ENCODE data around the gene AP2B1. TPM values are rescaled to one million over a fixed set of nuclear protein-coding genes. Genes with fewer than 3 reads are reported as not detected.
A peak's percentile ranks its signal among the peaks of the same experiment; 100 is the strongest.

AP2B1 gene
- total RNA-seq, 1 donor from 2014 or later = 330 TPM

- TF ChIP-seq CTCF (IDR thresholded peaks at IDR 0.05; ENCODE audit: unreplicated experiment) = no peak
- no peaks in the 10 kb centered on the region for H3K9me3 Mint-ChIP-seq (ENCODE audit: unreplicated experiment)
- DNase-seq (ENCODE audit: low spot score) = no peak
- H3K4me1 Mint-ChIP-seq (ENCODE audit: unreplicated experiment) = peaks cover 20% of the 10 kb centered on the region
- H3K27me3 Mint-ChIP-seq (ENCODE audit: unreplicated experiment) = no peaks in the 10 kb centered on the region
- peak overlapping the region; percentile 97 for H3K4me3 Mint-ChIP-seq (ENCODE audit: unreplicated experiment)
- peak overlapping the region; percentile 57 for H3K27ac Mint-ChIP-seq (ENCODE audit: unreplicated experiment)
- peaks cover 4% of the 10 kb centered on the region for H3K36me3 Mint-ChIP-seq (ENCODE audit: low read depth, unreplicated experiment)
These were observed 18.6 kb upstream of the AP2B1 start for GRCh38 chr17:35568561-35568960.

- no peaks in the 10 kb centered on the region for H3K27me3 Mint-ChIP-seq (ENCODE audit: unreplicated experiment)
- no peak for DNase-seq (ENCODE audit: low spot score)
- peaks cover 4% of the 10 kb centered on the region for H3K36me3 Mint-ChIP-seq (ENCODE audit: low read depth, unreplicated experiment)
- H3K27ac Mint-ChIP-seq (ENCODE audit: unreplicated experiment) = peak overlapping the region; percentile 27
- H3K4me1 Mint-ChIP-seq (ENCODE audit: unreplicated experiment) = peaks cover 20% of the 10 kb centered on the region
- no peak for TF ChIP-seq CTCF (IDR thresholded peaks at IDR 0.05; ENCODE audit: unreplicated experiment)
- peak overlapping the region; percentile 81 for H3K4me3 Mint-ChIP-seq (ENCODE audit: unreplicated experiment)
- H3K9me3 Mint-ChIP-seq (ENCODE audit: unreplicated experiment) = no peaks in the 10 kb centered on the region
These were observed 17.7 kb upstream of the AP2B1 start for GRCh38 chr17:35569405-35569804.

GRCh38 chr17:35575759-35576158 is 11.4 kb upstream of the AP2B1 start:
- DNase-seq (ENCODE audit: low spot score) = no peak
- Mint-ChIP-seq H3K4me1 (ENCODE audit: unreplicated experiment) (peaks cover 22% of the 10 kb centered on the region), H3K27ac (ENCODE audit: unreplicated experiment) (no peak overlapping the region), H3K36me3 (ENCODE audit: low read depth, unreplicated experiment) (peaks cover 5% of the 10 kb centered on the region), H3K4me3 (ENCODE audit: unreplicated experiment) (no peak overlapping the region), H3K9me3 (ENCODE audit: unreplicated experiment) (no peaks in the 10 kb centered on the region), H3K27me3 (ENCODE audit: unreplicated experiment) (peaks cover 3% of the 10 kb centered on the region)
- TF ChIP-seq CTCF (IDR thresholded peaks at IDR 0.05; ENCODE audit: unreplicated experiment) = no peak

GRCh38 chr17:35577830-35578196 is 9.3 kb upstream of the AP2B1 start:
- H3K36me3 Mint-ChIP-seq (ENCODE audit: low read depth, unreplicated experiment) = peaks cover 5% of the 10 kb centered on the region
- TF ChIP-seq CTCF (IDR thresholded peaks at IDR 0.05; ENCODE audit: unreplicated experiment) = no peak
- H3K27me3 Mint-ChIP-seq (ENCODE audit: unreplicated experiment) = peaks cover 3% of the 10 kb centered on the region
- H3K27ac Mint-ChIP-seq (ENCODE audit: unreplicated experiment) = peak overlapping the region; percentile 83
- DNase-seq (ENCODE audit: low spot score) = no peak
- peaks cover 22% of the 10 kb centered on the region for H3K4me1 Mint-ChIP-seq (ENCODE audit: unreplicated experiment)
- H3K4me3 Mint-ChIP-seq (ENCODE audit: unreplicated experiment) = peak overlapping the region; percentile 98
- H3K9me3 Mint-ChIP-seq (ENCODE audit: unreplicated experiment) = no peaks in the 10 kb centered on the region

GRCh38 chr17:35578197-35578928 is 8.8 kb upstream of the AP2B1 start, which contains the start of gene PEX12:
Gene PEX12 (minus strand): TSS chr17:35578571. CDS start chr17:35578021, 550 bp downstream.
- H3K27me3 Mint-ChIP-seq (ENCODE audit: unreplicated experiment) = peaks cover 3% of the 10 kb centered on the region
- peaks cover 5% of the 10 kb centered on the region for H3K36me3 Mint-ChIP-seq (ENCODE audit: low read depth, unreplicated experiment)
- H3K27ac Mint-ChIP-seq (ENCODE audit: unreplicated experiment) = peak within 1 kb of the TSS; percentile 95
- DNase-seq (ENCODE audit: low spot score) = peak; percentile 60
- H3K9me3 Mint-ChIP-seq (ENCODE audit: unreplicated experiment) = no peaks in the 10 kb centered on the region
- peaks cover 22% of the 10 kb centered on the region for H3K4me1 Mint-ChIP-seq (ENCODE audit: unreplicated experiment)
- peak within 1 kb of the TSS; percentile 98 for H3K4me3 Mint-ChIP-seq (ENCODE audit: unreplicated experiment)
- TF ChIP-seq CTCF (IDR thresholded peaks at IDR 0.05; ENCODE audit: unreplicated experiment) = no peak
